OCI-LY3 (cell line): ENCODE results near the gene NSUN6.

Experiments used
- CTCF ChIP-seq: fragments of 200-600, 300-600 bp; sonication (generic); IDR thresholded peaks from 2 replicates; pipeline ENCODE4 v1.5.1; 2014; ENCODE audit warnings: antibody characterized with exemption, low read length, low read depth
- EZH2phosphoT487 ChIP-seq: fragments of 200-600 bp; shearing (Covaris generic); IDR thresholded peaks from 2 replicates; pipeline ENCODE4 v1.6.1; 2018; ENCODE audit warnings: antibody characterized with exemption, mixed run types, low read depth

- TF ChIP-seq CTCF (no peak), EZH2phosphoT487 (no peak)
These were observed 5.3 kb upstream of the NSUN6 start for GRCh38 chr10:18656724-18657123.
